Keratinocyte (primary cell): ENCODE results near the gene SMYD1. TPM values are rescaled to one million over a fixed set of nuclear protein-coding genes. Genes with fewer than 3 reads are reported as not detected.

Experiments used
- DNase-seq: peaks from one replicate; pipeline ENCODE4 v3.0.0-alpha.2; 2011; ENCODE audit warnings: low read depth, missing footprints, low spot score
- FAIRE-seq: peaks from 2 replicates; lab custom pipeline; 2011; peaks lifted over from hg19 to GRCh38; lab: Jason Lieb, UNC
- H2AFZ ChIP-seq: 2 replicates; pipeline ENCODE4 v1.6.0; 2012; ENCODE audit warnings: low read length, control low read depth, inconsistent platforms; ENCODE audit not compliant: control insufficient read depth
- H3K27ac ChIP-seq: 2 replicates; pipeline ENCODE4 v1.5.1; 2011; ENCODE audit warnings: low read length; ENCODE audit not compliant: control insufficient read depth, insufficient read depth
- H3K27me3 ChIP-seq: 3 replicates; pipeline ENCODE4 v1.6.0; 2011; ENCODE audit warnings: low read length; ENCODE audit not compliant: control insufficient read depth, insufficient read depth; ENCODE audit errors: extremely low read depth
- H3K36me3 ChIP-seq, 2 experiments: 2 replicates in 1 of 2; 3 replicates in 1 of 2; pipeline ENCODE4 v1.5.1; 2011; ENCODE audit warnings: low read length in 2 of 2, mild to moderate bottlenecking in 1 of 2; ENCODE audit not compliant: control insufficient read depth in 2 of 2, insufficient read depth in 2 of 2; ENCODE audit errors: extremely low read depth in 1 of 2
- H3K4me1 ChIP-seq: 3 replicates; pipeline ENCODE4 v1.5.1; 2011; ENCODE audit warnings: low read length; ENCODE audit not compliant: control insufficient read depth, insufficient read depth; ENCODE audit errors: extremely low read depth
- H3K4me2 ChIP-seq: 3 replicates; pipeline ENCODE4 v1.6.0; 2011; ENCODE audit warnings: low read depth, low read length; ENCODE audit not compliant: control insufficient read depth, insufficient read depth; ENCODE audit errors: extremely low read depth
- H3K4me3 ChIP-seq, 3 experiments: fragments of 200-600 bp in 1 of 3; sonication (generic) in 1 of 3; 2 replicates in 2 of 3; 3 replicates in 1 of 3; pipeline ENCODE4 v1.5.1; 2011 to 2016; ENCODE audit warnings: low read length in 3 of 3, mild to moderate bottlenecking in 3 of 3, control low read depth in 2 of 3, inconsistent platforms in 1 of 3, low read depth in 1 of 3, mixed read lengths in 1 of 3, mixed run types in 1 of 3, moderate library complexity in 1 of 3; ENCODE audit not compliant: control insufficient read depth in 2 of 3, insufficient read depth in 2 of 3; ENCODE audit errors: extremely low read depth in 1 of 3
- H3K79me2 ChIP-seq: 2 replicates; pipeline ENCODE4 v1.6.0; 2012; ENCODE audit warnings: low read length; ENCODE audit not compliant: control insufficient read depth, insufficient read depth
- H3K9ac ChIP-seq: 3 replicates; pipeline ENCODE4 v1.6.0; 2011; ENCODE audit warnings: low read length; ENCODE audit not compliant: control insufficient read depth, insufficient read depth; ENCODE audit errors: extremely low read depth
- H3K9me1 ChIP-seq: 3 replicates; pipeline ENCODE4 v1.6.0; 2011; ENCODE audit warnings: low read length; ENCODE audit not compliant: control insufficient read depth, insufficient read depth; ENCODE audit errors: extremely low read depth
- H3K9me3 ChIP-seq: 2 replicates; pipeline ENCODE4 v1.5.1; 2012; ENCODE audit warnings: low read depth, low read length; ENCODE audit not compliant: control insufficient read depth
- H4K20me1 ChIP-seq: 3 replicates; pipeline ENCODE4 v1.6.0; 2011; ENCODE audit warnings: low read length; ENCODE audit not compliant: control insufficient read depth, insufficient read depth; ENCODE audit errors: extremely low read depth
- CTCF ChIP-seq, 3 experiments: IDR thresholded peaks in 1 of 3; conservative IDR thresholded peaks in 1 of 3; optimal IDR thresholded peaks in 1 of 3; 2 replicates in 2 of 3; 3 replicates in 1 of 3; pipeline versions ENCODE3 to v1.5.1; 2011; ENCODE audit warnings: low read length in 3 of 3, mild to moderate bottlenecking in 3 of 3, moderate library complexity in 2 of 3, control low read depth in 1 of 3, inconsistent platforms in 1 of 3; ENCODE audit not compliant: insufficient read depth in 2 of 3; ENCODE audit errors: extremely low read depth in 1 of 3
- EZH2 ChIP-seq: IDR thresholded peaks from one replicate; pipeline ENCODE4 v1.6.1; 2012; ENCODE audit warnings: inconsistent platforms, mild to moderate bottlenecking, low read length, moderate library complexity
- dilution Hi-C: fragments of 300-500 bp; cut with MboI; formaldehyde crosslinking; loops from one replicate; pipeline ENCODE4 v1.7.0; 2020; ENCODE audit warnings: low sequenced_read_pairs; ENCODE audit not compliant: extremely low pct_ligation_motif_present
- polyA plus RNA-seq, 5 experiments: library from polyadenylated mRNA; depleted of rRNA in 3 of 5; stranded (reverse) in 3 of 5; stranded (forward) in 1 of 5; unstranded in 1 of 5; fragments of >200 nt; gene quantifications; 1 replicate in 1 of 5; 2 replicates in 3 of 5; 3 replicates in 1 of 5; pipeline versions ENCODE4 v1.2.1 to v1.2.3, GENCODE V29; 2011 to 2012; ENCODE audit warnings: missing spikeins in 2 of 5, low read depth in 1 of 5, low replicate concordance in 1 of 5

Gene SMYD1
- polyA plus RNA-seq, 1 donor (not counting 4 experiments of a cell fraction or from before 2014, with no cell fraction given) = not detected

GRCh38 chr2:88036182-88036581 lies 31.4 kb upstream of the SMYD1 start:
- H3K4me2 ChIP-seq = no peak overlapping the region
- no peaks in the 10 kb centered on the region for H3K9me1 ChIP-seq
- TF ChIP-seq CTCF (optimal IDR thresholded peaks at IDR 0.05 in 1 of 3, IDR thresholded peaks at IDR 0.05 in 1 of 3, conservative IDR thresholded peaks at IDR 0.05 in 1 of 3; ENCODE audit: extremely low read depth in 1 of 3, insufficient read depth in 2 of 3, low read length in 3 of 3) (no peak), EZH2 (no peak)
- FAIRE-seq (no peak), DNase-seq (no peak)
- dilution Hi-C loops = no loop called here
- H2AFZ ChIP-seq = no peak overlapping the region
- no peaks in the 10 kb centered on the region for H3K79me2 ChIP-seq
- H3K27ac ChIP-seq = no peak overlapping the region
- no peaks in the 10 kb centered on the region for H4K20me1 ChIP-seq
- no peak overlapping the region for H3K4me3 ChIP-seq
- H3K36me3 ChIP-seq = peaks cover 3 to 7% of the 10 kb centered on the region in 2 experiments
- no peaks in the 10 kb centered on the region for H3K9me3 ChIP-seq
- H3K27me3 ChIP-seq = no peaks in the 10 kb centered on the region
- H3K4me1 ChIP-seq = peaks cover 14% of the 10 kb centered on the region
- no peak overlapping the region for H3K9ac ChIP-seq

GRCh38 chr2:88036606-88037005 lies 31.0 kb upstream of the SMYD1 start:
- no peak for FAIRE-seq
- Histone ChIP-seq H3K4me3 (no peak overlapping the region), H3K27me3 (no peaks in the 10 kb centered on the region), H3K36me3 (peaks cover 3 to 7% of the 10 kb centered on the region in 2 experiments), H4K20me1 (no peaks in the 10 kb centered on the region), H3K9me1 (no peaks in the 10 kb centered on the region), H3K4me1 (peaks cover 14% of the 10 kb centered on the region), H3K9me3 (no peaks in the 10 kb centered on the region), H3K9ac (no peak overlapping the region), H3K27ac (no peak overlapping the region), H3K4me2 (no peak overlapping the region), H2AFZ (no peak overlapping the region), H3K79me2 (no peaks in the 10 kb centered on the region)
- TF ChIP-seq CTCF (optimal IDR thresholded peaks at IDR 0.05 in 1 of 3, IDR thresholded peaks at IDR 0.05 in 1 of 3, conservative IDR thresholded peaks at IDR 0.05 in 1 of 3; ENCODE audit: extremely low read depth in 1 of 3, insufficient read depth in 2 of 3, low read length in 3 of 3) (no peak), EZH2 (no peak)
- dilution Hi-C loops = no loop called here
- no peak for DNase-seq
